PC-3 (cell line): ENCODE results near the gene PLXNA4. TPM values are rescaled to one million over a fixed set of nuclear protein-coding genes. Genes with fewer than 3 reads are reported as not detected.
A peak's percentile ranks its signal among the peaks of the same experiment; 100 is the strongest.

Experiments used
- ATAC-seq: fragments of 200-7000 bp; cut with Tn5 transposase; 2 replicates; pipeline ENCODE4 v1.9.1; 2020; ENCODE audit warnings: mild to moderate bottlenecking, moderate library complexity
- BruUV-seq: library from RNA; stranded (reverse); fragments of 400-500 nt; replicated peaks from 2 replicates; lab custom pipeline; 2021; lab: Mats Ljungman, UMichigan
- CTCF ChIA-PET: fragments of 300-600 bp; sonication (Branson Sonifier 250); formaldehyde crosslinking; loops from one replicate; lab custom pipeline; 2022; ENCODE audit warnings: antibody characterized with exemption; lab: Charles Lee
- POLR2A ChIA-PET: fragments of 300-600 bp; sonication (Branson Sonifier 250); formaldehyde crosslinking; loops from one replicate; lab custom pipeline; 2022; ENCODE audit warnings: antibody characterized with exemption; ENCODE audit not compliant: unreplicated experiment; lab: Charles Lee
- DNase-seq: peaks from one replicate; pipeline ENCODE4 v3.0.0-alpha.2; 2015
- H2AFZ ChIP-seq: fragments of 300-600 bp; sonication (generic); 2 replicates; pipeline ENCODE4 v1.6.0; 2016; ENCODE audit warnings: antibody characterized with exemption, low read length
- H3F3A ChIP-seq: fragments of 300-600 bp; sonication (generic); one replicate; pipeline ENCODE4 v1.6.0; 2017; ENCODE audit warnings: antibody characterized with exemption, low read length, control low read depth, mild to moderate bottlenecking; ENCODE audit not compliant: unreplicated experiment
- H3K27ac ChIP-seq: fragments of 300-600 bp; sonication (generic); 2 replicates; pipeline ENCODE4 v1.5.1; 2016; ENCODE audit warnings: mild to moderate bottlenecking, low read length
- H3K27me3 ChIP-seq: fragments of 300-600 bp; sonication (generic); 2 replicates; pipeline ENCODE4 v1.6.1; 2016; ENCODE audit warnings: low read length, mixed read lengths
- H3K36me3 ChIP-seq: fragments of 300-600 bp; sonication (generic); 2 replicates; pipeline ENCODE4 v1.6.1; 2016; ENCODE audit warnings: low read depth, mixed run types, low read length, mixed read lengths
- H3K4me1 ChIP-seq: fragments of 300-600 bp; sonication (generic); 2 replicates; pipeline ENCODE4 v1.5.1; 2016; ENCODE audit warnings: low read length; ENCODE audit not compliant: insufficient read depth
- H3K4me2 ChIP-seq: fragments of 300-600 bp; sonication (generic); 2 replicates; pipeline ENCODE4 v1.6.0; 2016; ENCODE audit warnings: low read length
- H3K4me3 ChIP-seq: fragments of 300-600 bp; sonication (generic); 2 replicates; pipeline ENCODE4 v1.5.1; 2016; ENCODE audit warnings: mild to moderate bottlenecking, low read length, mixed read lengths
- H3K79me2 ChIP-seq: fragments of 300-600 bp; sonication (generic); 2 replicates; pipeline ENCODE4 v1.6.1; 2017; ENCODE audit warnings: low read length, mixed read lengths
- H3K9ac ChIP-seq: fragments of 300-600 bp; sonication (generic); 2 replicates; pipeline ENCODE4 v1.6.0; 2016; ENCODE audit warnings: mild to moderate bottlenecking, low read length
- H3K9me2 ChIP-seq: fragments of 300-600 bp; sonication (generic); replicated peaks from 2 replicates; pipeline ENCODE4 v1.6.1; 2016; ENCODE audit warnings: mixed run types, low read length, mixed read lengths
- H3K9me3 ChIP-seq: fragments of 300-600 bp; sonication (generic); 2 replicates; pipeline ENCODE4 v1.6.1; 2016; ENCODE audit warnings: low read length, mixed read lengths
- H4K20me1 ChIP-seq: fragments of 300-600 bp; sonication (generic); 2 replicates; pipeline ENCODE4 v1.6.1; 2016; ENCODE audit warnings: low read length, mixed read lengths
- EZH2 ChIP-seq: fragments of 300-600 bp; sonication (generic); IDR thresholded peaks from one replicate; pipeline ENCODE4 v1.6.1; 2017; ENCODE audit warnings: antibody characterized with exemption, mild to moderate bottlenecking, low read length; ENCODE audit not compliant: unreplicated experiment
- EZH2phosphoT487 ChIP-seq: fragments of 300-600 bp; sonication (generic); IDR thresholded peaks from 2 replicates; pipeline ENCODE4 v1.6.1; 2018; ENCODE audit warnings: mild to moderate bottlenecking, antibody characterized with exemption, low read length, borderline replicate concordance
- intact Hi-C: fragments of 100-400 bp; cut with micrococcal nuclease; formaldehyde crosslinking; loops from 2 replicates; pipeline ENCODE4 v1.9.0; 2023
- total RNA-seq: library from RNA; depleted of rRNA; stranded (reverse); fragments of >200 nt; gene quantifications from 2 replicates; pipeline ENCODE4 v1.2.3, GENCODE V29; 2014
- TF ChIP-seq, protein P1 (sequence below): fragments of 300-600 bp; sonication (generic); conservative IDR thresholded peaks from 2 replicates; pipeline ENCODE4 v1.5.1; 2017; ENCODE audit warnings: antibody characterized with exemption, low read depth, mild to moderate bottlenecking, low read length

PLXNA4 gene
- total RNA-seq, 1 experiment from 2014 or later = 1.2 TPM

GRCh38 chr7:132280335-132280734, 295.9 kb downstream of the PLXNA4 start:
- Histone ChIP-seq H3K27me3 (no peaks in the 10 kb centered on the region), H3K4me2 (no peak overlapping the region), H3K27ac (no peak overlapping the region), H3K9me3 (no peaks in the 10 kb centered on the region), H2AFZ (no peak overlapping the region), H3K9ac (no peak overlapping the region), H3K36me3 (no peaks in the 10 kb centered on the region), H3K4me1 (no peaks in the 10 kb centered on the region; the same call in 1 of the 2 replicates), H3F3A (no peaks in the 10 kb centered on the region), H3K4me3 (no peak overlapping the region), H3K79me2 (no peaks in the 10 kb centered on the region), H3K9me2 (no peaks in the 10 kb centered on the region), H4K20me1 (no peaks in the 10 kb centered on the region)
- POLR2A ChIA-PET = no interaction called here
- BruUV-seq = no TSS peak
- ATAC-seq = no peak
- CTCF ChIA-PET = no interaction called here
- no peak for TF ChIP-seq EZH2phosphoT487
- no peak for TF ChIP-seq EZH2
- TF ChIP-seq, protein P1, sequence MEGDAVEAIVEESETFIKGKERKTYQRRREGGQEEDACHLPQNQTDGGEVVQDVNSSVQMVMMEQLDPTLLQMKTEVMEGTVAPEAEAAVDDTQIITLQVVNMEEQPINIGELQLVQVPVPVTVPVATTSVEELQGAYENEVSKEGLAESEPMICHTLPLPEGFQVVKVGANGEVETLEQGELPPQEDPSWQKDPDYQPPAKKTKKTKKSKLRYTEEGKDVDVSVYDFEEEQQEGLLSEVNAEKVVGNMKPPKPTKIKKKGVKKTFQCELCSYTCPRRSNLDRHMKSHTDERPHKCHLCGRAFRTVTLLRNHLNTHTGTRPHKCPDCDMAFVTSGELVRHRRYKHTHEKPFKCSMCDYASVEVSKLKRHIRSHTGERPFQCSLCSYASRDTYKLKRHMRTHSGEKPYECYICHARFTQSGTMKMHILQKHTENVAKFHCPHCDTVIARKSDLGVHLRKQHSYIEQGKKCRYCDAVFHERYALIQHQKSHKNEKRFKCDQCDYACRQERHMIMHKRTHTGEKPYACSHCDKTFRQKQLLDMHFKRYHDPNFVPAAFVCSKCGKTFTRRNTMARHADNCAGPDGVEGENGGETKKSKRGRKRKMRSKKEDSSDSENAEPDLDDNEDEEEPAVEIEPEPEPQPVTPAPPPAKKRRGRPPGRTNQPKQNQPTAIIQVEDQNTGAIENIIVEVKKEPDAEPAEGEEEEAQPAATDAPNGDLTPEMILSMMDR = no peak
- intact Hi-C loops = no loop called here
- DNase-seq = no peak

GRCh38 chr7:132279718-132280117, 296.6 kb downstream of the PLXNA4 start:
- ATAC-seq (peak; percentile 51), DNase-seq (peak; percentile 36)
- Histone ChIP-seq H3K36me3 (no peaks in the 10 kb centered on the region), H3K9me2 (no peaks in the 10 kb centered on the region), H3K4me1 (no peaks in the 10 kb centered on the region; the same call in 1 of the 2 replicates), H3K9ac (no peak overlapping the region), H3K9me3 (no peaks in the 10 kb centered on the region), H3K27ac (no peak overlapping the region), H3K79me2 (no peaks in the 10 kb centered on the region), H3F3A (no peaks in the 10 kb centered on the region), H3K4me3 (no peak overlapping the region), H4K20me1 (no peaks in the 10 kb centered on the region), H3K4me2 (no peak overlapping the region), H2AFZ (no peak overlapping the region), H3K27me3 (no peaks in the 10 kb centered on the region)
- intact Hi-C loops = no loop called here
- POLR2A ChIA-PET = no interaction called here
- BruUV-seq = no TSS peak
- TF ChIP-seq EZH2phosphoT487 = no peak
- TF ChIP-seq, protein P1 = no peak
- TF ChIP-seq EZH2 = no peak
- CTCF ChIA-PET = no interaction called here

DNA sequence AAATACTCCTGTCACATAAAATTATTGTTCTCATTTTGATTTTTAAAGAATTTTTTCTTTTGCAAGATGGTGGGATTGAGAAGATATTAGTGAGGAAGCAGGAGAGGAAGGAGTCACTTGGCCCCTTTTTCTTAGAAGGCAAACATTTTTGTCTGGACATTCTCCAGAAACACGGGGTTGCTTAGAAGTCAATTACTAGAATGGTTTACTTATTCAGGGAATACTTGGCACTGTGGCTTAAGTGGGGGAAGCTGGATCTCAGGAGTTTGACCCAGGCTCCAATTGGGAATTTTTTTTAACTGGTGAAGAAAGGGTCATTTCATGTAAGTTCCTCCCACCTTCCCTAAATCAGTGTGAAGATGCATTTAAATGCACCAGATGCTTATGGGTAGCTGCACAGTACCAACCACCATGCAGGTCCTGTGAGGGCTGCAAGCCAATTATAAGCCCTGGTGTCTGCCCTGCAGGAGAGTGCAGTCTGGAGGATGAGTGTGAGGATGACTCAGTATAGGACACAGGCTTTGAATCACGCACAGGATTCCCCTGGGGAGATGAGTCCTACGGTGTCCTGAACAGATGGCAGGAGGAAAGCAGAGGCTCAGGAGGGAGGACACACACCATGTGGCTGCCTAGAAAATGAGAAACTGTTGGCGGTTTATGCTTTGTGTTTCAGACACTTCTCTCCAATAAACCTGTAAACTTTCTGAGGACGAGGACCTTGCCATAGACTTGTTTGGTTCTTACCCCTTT, 299.1 kb downstream of the PLXNA4 start:
- Histone ChIP-seq H3F3A (no peaks in the 10 kb centered on the region), H3K27ac (no peak overlapping the region), H3K9me3 (no peaks in the 10 kb centered on the region), H3K9me2 (no peaks in the 10 kb centered on the region), H3K9ac (no peak overlapping the region), H2AFZ (no peak overlapping the region), H3K36me3 (no peaks in the 10 kb centered on the region), H3K4me3 (no peak overlapping the region), H3K4me1 (no peaks in the 10 kb centered on the region; the same call in 1 of the 2 replicates), H3K79me2 (no peaks in the 10 kb centered on the region), H3K27me3 (0 out of 2 replicates have a peak, but pooled peaks cover 6% of the 10 kb centered on the region), H4K20me1 (no peaks in the 10 kb centered on the region), H3K4me2 (no peak overlapping the region)
- ATAC-seq (peak; percentile 67; the same call in 1 of the 2 replicates), DNase-seq (peak; percentile 55)
- TF ChIP-seq, protein P1 = no peak
- TF ChIP-seq EZH2phosphoT487 (no peak), EZH2 (no peak)
- ChIA-PET POLR2A (no interaction called here), CTCF (no interaction called here)
- intact Hi-C loops = no loop called here
- no TSS peak for BruUV-seq
